ENCODE data around the gene RHEX.
A peak's percentile ranks its signal among the peaks of the same experiment; 100 is the strongest.

The RHEX gene

DNA sequence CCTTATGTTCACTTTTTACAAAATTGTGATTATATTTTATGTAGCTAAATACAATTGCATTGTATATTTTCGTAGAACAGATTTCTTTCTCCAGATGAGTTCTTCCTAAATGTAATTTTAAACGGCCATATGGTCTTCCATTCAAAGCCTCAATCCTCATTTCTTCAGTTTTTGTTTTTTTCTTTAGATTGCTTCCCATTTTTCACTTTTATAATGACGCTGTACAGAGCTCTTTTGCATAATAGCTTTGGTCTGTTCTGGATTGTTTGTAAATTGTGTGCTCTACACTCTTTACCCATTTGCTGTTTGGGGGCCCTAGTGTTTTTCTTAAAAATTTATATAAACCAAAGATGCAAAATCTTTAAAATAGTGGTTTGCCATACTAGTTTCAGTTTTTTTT, 36.4 kb downstream of the RHEX start:
- DNase-seq (ENCODE audit: low read depth in 2 of 2), result no peak

DNA sequence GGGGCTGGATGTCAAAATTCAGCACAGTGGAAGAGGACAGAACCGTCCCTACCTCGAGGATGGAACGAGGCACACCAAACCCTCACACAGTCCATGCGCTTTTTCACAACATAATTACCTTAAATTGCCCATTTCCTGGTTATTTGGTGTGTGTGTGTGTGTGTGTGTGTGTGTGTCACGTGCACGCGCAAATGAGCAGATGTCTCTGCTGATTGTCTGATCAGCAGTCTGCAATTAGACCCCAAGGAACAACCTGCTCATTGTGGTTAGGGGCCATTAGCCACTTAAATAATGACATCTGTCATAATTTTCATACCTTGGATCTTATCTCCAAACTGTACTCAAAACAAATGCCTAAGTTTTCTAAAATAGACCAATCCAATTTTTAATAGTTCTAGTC, 41.1 kb downstream of the RHEX start:
- no peak for DNase-seq (ENCODE audit: low read depth in 2 of 2)

DNA sequence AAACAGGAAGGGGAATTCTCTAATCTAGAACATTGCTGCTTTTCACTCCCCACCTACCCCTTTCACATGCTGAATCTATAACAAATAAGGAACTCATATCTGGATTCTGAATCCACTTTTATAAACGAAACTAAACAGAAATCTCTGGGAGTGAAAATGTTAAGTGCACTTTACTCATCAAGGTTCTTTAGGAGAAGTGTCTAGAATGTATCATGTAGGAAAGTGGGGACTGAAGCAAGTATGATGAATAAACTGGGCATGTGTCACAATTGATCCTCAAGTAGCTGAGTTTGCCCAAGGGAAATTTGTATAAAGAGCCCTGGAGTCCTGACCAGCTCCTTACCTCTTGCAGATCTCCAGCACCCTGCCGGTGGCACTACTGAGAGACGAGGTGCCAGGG, 44.4 kb downstream of the RHEX start:
- DNase-seq (ENCODE audit: low read depth in 2 of 2), result no peak

DNA sequence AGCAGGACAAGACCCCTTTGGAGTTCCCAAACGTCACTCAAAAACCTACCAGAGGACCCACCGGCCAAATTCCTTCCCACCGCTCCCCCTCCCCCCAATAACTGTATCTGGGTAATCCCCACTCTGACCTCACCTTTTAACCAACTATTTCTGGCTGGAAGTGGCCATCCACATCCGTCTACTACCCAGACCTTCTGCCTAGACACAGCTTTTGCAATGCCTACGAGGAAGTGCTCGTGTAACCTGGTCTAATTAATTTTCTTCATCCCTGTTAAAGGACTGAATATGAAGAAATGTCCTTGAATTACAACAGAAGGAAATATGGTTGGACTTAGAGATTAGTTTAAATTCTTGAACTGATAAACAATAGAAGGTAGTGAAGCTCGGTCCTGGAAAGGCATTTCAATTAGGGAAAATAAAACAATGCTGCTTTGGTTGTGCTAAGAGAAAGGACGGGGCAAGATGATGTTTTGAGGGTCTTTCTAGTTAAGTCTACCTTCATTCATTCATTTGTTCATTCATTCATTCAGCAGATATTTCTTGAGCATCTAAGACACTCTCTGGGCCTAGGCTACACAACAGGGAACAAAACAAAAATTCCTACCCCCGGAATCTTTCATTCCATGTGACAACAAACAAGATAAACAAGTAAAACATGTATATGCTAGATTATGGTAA, 45.4 kb downstream of the RHEX start:
- no peak for DNase-seq (ENCODE audit: low read depth in 2 of 2)

DNA sequence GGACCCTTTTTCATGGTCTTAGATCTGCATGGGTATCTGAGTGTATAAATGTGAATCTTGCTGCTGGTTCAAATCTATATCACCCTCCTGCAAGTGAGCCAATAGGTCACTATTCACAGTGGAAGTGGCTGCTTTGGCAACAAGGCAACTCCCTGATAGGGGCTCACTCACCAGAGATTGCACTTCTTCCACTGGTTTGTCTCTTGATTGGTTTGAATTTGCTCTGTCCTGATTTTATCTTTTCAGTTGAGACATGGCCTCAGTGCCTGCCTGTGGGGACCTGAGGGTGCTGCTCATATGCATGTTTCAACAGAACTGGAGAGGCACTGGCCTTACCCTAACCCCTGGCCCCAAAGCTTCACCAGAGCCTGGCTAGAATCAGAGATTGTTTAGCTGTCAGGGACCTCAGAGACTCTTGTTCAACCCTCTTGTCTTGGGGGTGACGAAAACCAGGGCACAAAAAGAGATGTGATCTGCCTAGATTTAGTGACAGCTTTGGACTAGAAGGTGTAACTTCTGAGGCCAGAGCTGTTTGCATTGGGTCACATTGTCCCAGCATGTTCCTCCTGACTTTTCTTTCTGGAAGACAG, 47.3 kb downstream of the RHEX start:
- no peak for DNase-seq (ENCODE audit: low read depth in 2 of 2)

GRCh38 chr1:206101351-206102045, 48.5 kb downstream of the RHEX start:
- DNase-seq (ENCODE audit: low read depth in 2 of 2), result no peak

GRCh38 chr1:206102292-206102936, 49.4 kb downstream of the RHEX start:
- no peak for DNase-seq (ENCODE audit: low read depth in 2 of 2)

- no peak for DNase-seq (ENCODE audit: low read depth in 2 of 2)
Measured at GRCh38 chr1:206103979-206104378, 51.0 kb downstream of the RHEX start.

- no peak for DNase-seq (ENCODE audit: low read depth in 2 of 2)
Measured at GRCh38 chr1:206105464-206105995, 52.6 kb downstream of the RHEX start.

DNA sequence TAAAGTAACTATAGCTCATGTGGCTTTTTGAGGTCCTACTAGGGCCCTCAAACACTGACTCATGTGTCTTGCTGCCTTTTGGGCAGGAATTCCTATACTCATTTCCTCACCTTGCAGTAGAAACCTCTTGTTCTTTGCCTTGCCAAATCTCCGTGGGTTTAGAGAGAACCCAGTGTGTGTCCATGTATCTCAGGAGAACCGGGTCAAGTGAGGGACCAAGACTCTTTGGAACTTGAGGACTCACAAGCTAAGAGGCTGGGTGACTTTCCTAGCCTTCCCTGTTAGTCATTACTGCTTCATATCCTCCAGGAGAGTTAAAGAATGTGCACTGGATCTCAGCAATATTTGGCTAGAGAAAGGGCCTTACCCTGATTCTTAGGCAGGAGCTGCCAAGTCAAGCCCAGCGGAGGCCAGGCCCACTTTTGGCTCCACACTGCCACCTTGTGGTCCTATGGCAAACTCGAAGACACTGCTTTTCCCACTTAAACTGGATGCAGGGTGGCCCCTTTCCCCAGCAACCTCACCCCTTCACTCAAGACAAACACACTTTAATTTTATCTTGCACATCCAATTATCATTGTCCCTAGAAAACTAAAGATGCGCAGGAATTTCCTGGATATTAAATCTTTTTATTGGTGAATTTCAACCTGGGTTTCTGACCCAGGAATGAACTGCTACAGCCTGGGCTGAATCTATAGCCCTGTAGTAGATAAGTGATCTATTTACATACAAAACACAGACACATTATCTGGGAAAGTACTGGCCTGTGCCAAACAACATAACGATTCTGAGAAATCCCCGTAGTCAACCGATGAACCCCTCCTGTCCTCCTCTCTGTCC, 53.6 kb downstream of the RHEX start:
- peak; percentile 60 to 73 for DNase-seq (ENCODE audit: low read depth in 2 of 2)

DNA sequence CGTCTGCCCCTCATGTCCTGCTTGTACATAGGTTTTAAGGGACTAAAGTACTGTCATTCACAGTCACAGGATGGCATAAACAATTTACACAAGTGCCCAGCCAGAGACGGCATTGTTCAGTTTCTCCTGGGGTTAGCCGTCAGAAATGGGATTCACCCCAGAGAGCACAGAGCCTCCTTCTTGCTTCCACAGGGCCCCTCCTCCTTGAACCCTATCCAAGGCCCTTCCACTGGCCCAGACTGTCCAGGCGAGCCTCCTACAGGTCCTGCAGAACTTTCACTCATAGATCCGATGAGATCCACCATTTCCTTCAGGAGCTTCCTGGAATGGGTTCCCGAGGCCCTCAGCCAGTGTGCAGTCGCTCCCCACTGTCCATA, 54.2 kb downstream of the RHEX start:
- no peak for DNase-seq (ENCODE audit: low read depth in 2 of 2)

- DNase-seq (ENCODE audit: low read depth in 2 of 2), result no peak
Measured at GRCh38 chr1:206108635-206109034, 55.7 kb downstream of the RHEX start.

DNA sequence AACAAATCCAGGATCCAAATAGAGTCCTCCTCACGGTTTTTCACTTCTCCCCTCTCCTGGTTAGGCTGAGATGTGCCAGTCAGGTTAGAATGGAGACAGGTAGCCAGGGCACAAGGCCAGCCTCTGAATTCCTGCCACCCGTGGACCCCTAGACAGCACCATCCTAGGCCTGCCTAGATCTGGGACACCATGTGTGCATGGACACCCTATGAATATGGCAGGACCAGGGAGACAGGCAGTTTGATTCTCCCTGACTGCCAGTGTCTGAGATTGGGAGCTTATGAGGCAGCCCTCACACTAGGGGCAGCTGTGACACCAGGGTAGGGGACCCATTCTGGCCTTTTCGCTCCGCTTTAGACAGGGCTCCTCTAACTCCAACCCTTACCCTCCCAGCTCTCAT, 56.7 kb downstream of the RHEX start:
- no peak for DNase-seq (ENCODE audit: low read depth in 2 of 2)

DNA sequence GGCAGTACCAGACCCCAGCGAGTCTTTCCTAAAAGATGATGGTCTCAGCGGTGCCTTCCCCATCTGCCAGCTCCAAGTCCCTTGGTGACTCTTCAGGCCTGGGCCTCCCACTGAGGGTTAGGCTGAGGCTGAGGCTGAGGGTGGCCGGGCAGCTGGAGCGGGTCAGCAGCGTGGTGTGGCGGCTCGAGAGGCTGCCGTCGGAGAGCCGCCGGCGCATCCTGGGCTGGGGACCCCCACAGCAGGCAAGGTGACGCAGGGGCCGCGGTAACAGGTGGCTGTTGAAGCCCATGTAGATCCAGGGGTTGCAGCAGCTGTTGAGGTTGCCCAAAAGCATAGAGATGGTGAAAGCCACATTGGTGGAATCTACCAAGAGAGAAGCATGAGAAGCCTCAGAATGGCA, 57.2 kb downstream of the RHEX start:
- DNase-seq (ENCODE audit: low read depth in 2 of 2), result no peak

DNA sequence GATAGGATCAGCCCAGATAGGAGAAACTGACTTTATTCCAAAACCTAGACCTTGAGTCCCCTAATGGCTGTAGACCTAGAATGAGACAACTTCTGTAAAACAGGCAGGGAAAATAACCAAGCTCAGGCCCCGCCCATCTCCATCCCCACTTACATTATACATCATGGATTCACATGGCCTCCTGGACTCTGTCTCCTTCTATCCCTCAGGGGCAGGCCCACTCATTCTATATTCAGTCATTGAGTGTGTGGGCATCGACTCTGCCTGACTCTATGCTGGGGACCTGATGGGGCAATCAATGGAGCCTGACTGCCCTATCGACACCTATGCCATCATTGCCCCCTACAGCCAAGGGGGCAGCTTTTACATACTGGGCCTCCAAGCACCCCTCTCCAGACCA, 57.8 kb downstream of the RHEX start:
- DNase-seq (ENCODE audit: low read depth in 2 of 2), result no peak

GRCh38 chr1:206111271-206111927, 58.4 kb downstream of the RHEX start:
- no peak for DNase-seq (ENCODE audit: low read depth in 2 of 2)

GRCh38 chr1:206112600-206113301, 59.8 kb downstream of the RHEX start:
- no peak for DNase-seq (ENCODE audit: low read depth in 2 of 2)

DNA sequence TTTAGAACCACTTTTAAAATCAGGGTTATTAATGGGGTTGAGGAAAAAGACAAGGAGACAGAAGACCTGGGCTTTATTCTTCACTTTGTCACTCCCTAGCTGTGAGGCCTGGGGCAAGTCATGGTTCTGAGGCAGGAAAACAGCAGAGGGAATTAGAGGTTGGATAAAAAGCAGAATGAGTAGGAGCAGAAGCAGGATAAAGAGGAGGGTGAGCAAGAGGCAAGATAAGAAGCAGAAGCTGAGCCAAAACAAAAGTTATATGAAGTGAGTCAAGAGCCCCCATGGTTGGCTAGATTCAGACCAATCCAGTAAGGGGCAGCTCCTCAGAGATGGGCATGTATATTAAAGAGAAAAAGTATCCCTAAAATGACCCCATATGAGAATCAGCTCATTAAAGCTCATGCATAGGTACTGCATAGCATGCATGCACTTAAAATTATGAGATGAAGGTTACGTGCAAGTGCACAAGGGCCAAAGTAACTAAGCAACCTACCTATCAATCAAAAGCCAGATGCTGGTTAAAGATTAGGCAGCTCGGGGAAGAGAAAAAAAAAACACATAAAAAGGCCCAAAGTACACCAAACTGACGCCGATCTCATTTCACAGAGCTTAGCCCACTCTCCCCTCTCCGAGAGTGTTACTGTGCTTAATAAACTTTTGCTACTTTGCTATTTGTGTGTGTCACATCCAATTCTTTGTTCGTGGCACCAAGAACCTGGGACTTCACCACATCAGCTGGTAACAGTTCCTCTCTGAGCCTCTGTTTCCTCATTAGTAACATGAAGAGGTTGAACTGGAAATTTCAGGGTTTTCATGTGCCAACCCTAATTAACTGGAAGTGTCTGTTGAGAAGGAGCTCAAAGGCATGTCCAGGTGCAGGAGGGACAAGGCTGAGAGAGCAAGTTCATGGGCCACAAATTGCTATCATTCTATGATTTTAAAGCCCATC, 62.0 kb downstream of the RHEX start:
- no peak for DNase-seq (ENCODE audit: low read depth in 2 of 2)

GRCh38 chr1:206115791-206116190, 62.8 kb downstream of the RHEX start:
- no peak for DNase-seq (ENCODE audit: low read depth in 2 of 2)
